Gastrocnemius medialis (tissue), 4 donors: ENCODE results near the gene TENM3.

Experiments used
- CTCF ChIP-seq, 5 experiments: fragments of 450-650 bp in 3 of 5; fragments of 200-600 bp in 2 of 5; sonication (generic) in 2 of 5; IDR thresholded peaks in 4 of 5; conservative IDR thresholded peaks in 1 of 5; 1 replicate in 4 of 5; 2 replicates in 1 of 5; pipeline ENCODE4 v1.5.1; 2016 to 2019; ENCODE audit warnings: antibody characterized with exemption in 5 of 5, mild to moderate bottlenecking in 3 of 5, moderate library complexity in 3 of 5
- POLR2A ChIP-seq, 2 donors: fragments of 450-650 bp; IDR thresholded peaks; one replicate each; pipeline ENCODE4 v1.6.1; 2017; ENCODE audit warnings: antibody characterized with exemption in 2 of 2, mild to moderate bottlenecking in 2 of 2, moderate library complexity in 2 of 2

DNA sequence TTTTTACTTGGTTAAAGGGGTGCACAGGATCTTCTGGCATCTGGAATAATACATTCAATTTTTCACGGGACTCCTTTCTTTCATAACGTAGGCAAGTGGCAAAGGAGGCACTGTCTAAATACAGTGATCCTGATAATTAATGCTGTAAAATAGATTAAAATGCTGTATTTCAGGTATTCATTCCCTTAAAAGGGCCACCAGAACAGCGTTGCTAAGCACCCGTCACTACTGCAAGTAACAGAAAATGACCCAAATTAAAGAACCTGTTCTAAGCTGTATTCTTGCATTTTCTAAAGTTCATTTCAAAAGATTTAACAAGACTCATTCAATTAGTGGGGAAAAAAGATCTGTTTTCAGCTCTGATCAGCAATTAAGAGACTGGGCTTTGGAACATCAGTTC is 208.2 kb downstream of the TENM3 start:
- no peak for TF ChIP-seq CTCF (IDR thresholded peaks at IDR 0.05 in 4 of 5, conservative IDR thresholded peaks at IDR 0.05 in 1 of 5)
- no peak for TF ChIP-seq POLR2A (IDR thresholded peaks at IDR 0.05)
